Hematopoietic multipotent progenitor cell treated with erythropoietin and hydrocortisone succinate and interleukin-3 and kit ligand, for 8 days (in vitro differentiated cells): Measurements from ENCODE around the gene CGREF1.
A peak's percentile ranks its signal among the peaks of the same experiment; 100 is the strongest.
"Not testable (repeated sequence)": the region's sequence is repeated elsewhere in the genome, so short reads cannot be mapped to it uniquely, and the experiment has no call there.

Experiments
- DNase-seq: peaks from one replicate; pipeline ENCODE4 v3.0.0-alpha.2; 2015

The CGREF1 gene

GRCh38 chr2:27086090-27086723 lies 32.7 kb downstream of the CGREF1 start:
- DNase-seq: peak; percentile 92

DNA sequence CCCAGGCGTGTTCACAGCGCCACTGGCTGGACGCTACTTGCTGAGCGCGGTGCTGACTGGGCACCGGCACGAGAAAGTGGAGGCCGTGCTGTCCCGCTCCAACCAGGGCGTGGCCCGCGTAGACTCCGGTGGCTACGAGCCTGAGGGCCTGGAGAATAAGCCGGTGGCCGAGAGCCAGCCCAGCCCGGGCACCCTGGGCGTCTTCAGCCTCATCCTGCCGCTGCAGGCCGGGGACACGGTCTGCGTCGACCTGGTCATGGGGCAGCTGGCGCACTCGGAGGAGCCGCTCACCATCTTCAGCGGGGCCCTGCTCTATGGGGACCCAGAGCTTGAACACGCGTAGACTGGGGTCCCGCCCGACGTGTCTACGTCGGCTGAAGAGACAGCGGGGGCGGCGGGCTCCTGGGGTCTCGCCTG lies 33.2 kb downstream of the CGREF1 start:
- peak; percentile 74 for DNase-seq

DNA sequence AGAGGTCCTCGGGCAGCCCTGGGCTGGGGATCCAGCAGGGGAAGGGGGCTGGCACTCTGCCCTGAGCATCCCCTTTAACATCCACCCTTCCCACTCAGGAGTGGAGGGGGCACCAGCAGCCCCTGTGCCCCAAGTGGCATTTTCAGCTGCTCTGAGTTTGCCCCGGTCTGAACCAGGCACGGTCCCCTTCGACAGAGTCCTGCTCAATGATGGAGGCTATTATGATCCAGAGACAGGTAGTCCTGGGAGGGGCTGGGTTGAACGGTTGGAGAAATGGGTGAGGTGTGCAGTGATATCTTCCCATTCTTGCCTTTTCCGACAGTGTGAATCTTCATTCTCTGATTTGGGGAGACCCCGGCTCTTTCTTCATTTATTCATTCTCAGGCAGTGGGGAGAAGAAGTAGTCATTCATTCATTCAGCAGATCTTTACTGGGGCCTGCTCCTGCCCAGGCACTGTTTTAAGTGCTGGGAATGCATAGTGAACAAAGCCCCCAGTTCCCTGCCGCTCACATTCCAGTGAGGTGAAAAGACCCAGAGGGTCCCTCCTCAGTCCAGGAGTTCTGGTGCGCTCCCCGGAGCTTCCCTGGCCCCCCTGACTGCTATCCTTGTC lies 33.8 kb downstream of the CGREF1 start:
- DNase-seq: no peak

GRCh38 chr2:27084297-27085061 lies 34.4 kb downstream of the CGREF1 start:
- no peak for DNase-seq

DNA sequence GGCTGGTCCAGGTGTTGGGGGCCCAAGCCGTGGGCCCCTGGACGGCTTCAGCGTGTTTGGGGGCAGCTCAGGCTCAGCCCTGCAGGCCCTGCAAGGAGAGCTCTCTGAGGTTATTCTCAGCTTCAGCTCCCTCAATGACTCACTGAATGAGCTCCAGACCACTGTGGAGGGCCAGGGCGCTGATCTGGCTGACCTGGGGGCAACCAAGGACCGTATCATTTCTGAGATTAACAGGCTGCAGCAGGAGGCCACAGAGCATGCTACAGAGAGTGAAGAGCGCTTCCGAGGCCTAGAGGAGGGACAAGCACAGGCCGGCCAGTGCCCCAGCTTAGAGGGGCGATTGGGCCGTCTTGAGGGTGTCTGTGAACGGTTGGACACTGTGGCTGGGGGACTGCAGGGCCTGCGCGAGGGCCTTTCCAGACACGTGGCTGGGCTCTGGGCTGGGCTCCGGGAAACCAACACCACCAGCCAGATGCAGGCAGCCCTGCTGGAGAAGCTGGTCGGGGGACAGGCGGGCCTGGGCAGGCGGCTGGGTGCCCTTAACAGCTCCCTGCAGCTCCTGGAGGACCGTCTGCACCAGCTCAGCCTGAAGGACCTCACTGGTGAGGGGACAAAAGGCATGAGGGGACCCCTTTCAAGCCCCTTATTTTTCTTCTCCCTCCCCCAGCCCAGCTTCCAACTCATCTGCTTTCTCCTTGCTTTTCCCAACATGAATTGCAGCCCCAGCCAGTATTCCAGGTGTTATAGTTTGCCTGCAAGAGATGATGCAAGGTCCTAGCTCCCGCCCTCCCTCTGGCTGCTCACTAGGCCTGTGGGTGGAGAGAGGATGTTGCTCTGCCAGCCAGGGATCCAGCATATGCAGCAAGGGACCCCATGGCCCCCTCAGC lies 35.3 kb downstream of the CGREF1 start:
- DNase-seq: no peak

DNA sequence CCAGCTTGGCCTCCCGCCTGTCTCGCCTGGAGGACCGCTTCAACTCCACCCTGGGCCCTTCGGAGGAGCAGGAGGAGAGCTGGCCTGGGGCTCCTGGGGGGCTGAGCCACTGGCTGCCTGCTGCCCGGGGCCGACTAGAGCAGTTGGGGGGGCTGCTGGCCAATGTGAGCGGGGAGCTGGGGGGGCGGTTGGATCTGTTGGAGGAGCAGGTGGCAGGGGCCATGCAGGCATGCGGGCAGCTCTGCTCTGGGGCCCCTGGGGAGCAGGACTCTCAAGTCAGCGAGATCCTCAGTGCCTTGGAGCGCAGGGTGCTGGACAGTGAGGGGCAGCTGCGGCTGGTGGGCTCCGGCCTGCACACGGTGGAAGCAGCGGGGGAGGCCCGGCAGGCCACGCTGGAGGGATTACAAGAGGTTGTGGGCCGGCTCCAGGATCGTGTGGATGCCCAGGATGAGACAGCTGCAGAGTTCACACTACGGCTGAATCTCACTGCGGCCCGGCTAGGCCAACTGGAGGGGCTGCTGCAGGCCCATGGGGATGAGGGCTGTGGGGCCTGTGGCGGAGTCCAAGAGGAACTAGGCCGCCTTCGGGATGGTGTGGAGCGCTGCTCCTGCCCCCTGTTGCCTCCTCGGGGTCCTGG lies 36.0 kb downstream of the CGREF1 start:
- DNase-seq: no peak

GRCh38 chr2:27081984-27082772 lies 36.8 kb downstream of the CGREF1 start:
- DNase-seq: no peak

DNA sequence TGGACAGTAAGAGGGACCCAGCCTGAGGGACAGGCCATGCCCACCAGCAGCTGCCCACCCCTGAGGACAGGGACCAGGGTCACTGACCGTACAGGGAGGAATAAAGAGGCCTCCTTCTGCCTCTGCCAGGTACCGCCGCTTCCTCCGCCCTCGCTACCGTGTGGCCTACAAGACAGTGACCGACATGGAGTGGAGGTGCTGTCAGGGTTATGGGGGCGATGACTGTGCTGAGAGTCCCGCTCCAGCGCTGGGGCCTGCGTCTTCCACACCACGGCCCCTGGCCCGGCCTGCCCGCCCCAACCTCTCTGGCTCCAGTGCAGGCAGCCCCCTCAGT lies 38.4 kb downstream of the CGREF1 start:
- DNase-seq: no peak

GRCh38 chr2:27080140-27080469 lies 38.8 kb downstream of the CGREF1 start:
- no peak for DNase-seq

GRCh38 chr2:27079233-27080139 lies 39.4 kb downstream of the CGREF1 start:
- no peak for DNase-seq

GRCh38 chr2:27078267-27079194 lies 40.4 kb downstream of the CGREF1 start, which contains the start of gene EMILIN1:
TSS of gene EMILIN1 (plus strand) at chr2:27078615. CDS start at chr2:27079066, 451 bp downstream.
- DNase-seq: no peak

DNA sequence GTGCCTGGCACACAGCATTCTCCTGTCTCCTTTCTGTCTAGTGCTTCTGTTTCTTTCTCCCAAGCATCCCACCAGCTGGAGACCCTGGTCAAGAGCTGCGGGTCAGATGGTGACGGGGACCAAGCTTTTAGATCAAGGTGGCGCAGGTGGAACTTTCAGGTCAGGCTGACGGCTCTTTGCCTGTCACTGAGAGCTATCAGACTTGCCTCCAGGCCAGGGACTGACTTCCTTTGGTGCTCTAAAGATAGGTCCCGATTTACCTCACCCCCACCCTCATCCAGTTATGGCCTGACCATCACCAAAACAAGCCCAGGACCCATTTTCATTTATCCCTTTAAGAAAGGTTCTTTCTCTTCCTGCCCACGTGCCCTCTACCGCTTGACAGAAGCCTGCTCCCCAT lies 41.7 kb downstream of the CGREF1 start:
- DNase-seq: no peak

DNA sequence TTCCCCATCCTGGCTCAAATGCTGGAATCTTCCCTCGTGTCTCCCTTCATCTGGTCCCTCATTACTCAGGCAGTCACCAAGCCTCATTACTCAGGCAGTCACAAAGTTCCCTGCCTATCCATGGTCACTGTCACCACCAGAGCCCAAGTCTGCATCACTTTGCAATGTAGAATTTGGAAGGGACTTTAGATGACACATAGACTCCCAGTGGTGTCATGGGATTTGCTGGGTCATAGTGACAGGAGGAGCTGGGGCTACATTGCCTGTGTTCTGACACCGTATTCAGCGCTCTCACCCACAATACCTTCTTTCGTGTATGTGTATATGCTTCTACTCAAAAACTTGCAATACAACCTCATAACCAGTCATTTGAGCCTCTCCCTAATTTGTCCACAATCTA lies 42.6 kb downstream of the CGREF1 start:
- DNase-seq: no peak

- DNase-seq: not testable (repeated sequence)
These were observed 43.4 kb downstream of the CGREF1 start for GRCh38 chr2:27075566-27075871.

DNA sequence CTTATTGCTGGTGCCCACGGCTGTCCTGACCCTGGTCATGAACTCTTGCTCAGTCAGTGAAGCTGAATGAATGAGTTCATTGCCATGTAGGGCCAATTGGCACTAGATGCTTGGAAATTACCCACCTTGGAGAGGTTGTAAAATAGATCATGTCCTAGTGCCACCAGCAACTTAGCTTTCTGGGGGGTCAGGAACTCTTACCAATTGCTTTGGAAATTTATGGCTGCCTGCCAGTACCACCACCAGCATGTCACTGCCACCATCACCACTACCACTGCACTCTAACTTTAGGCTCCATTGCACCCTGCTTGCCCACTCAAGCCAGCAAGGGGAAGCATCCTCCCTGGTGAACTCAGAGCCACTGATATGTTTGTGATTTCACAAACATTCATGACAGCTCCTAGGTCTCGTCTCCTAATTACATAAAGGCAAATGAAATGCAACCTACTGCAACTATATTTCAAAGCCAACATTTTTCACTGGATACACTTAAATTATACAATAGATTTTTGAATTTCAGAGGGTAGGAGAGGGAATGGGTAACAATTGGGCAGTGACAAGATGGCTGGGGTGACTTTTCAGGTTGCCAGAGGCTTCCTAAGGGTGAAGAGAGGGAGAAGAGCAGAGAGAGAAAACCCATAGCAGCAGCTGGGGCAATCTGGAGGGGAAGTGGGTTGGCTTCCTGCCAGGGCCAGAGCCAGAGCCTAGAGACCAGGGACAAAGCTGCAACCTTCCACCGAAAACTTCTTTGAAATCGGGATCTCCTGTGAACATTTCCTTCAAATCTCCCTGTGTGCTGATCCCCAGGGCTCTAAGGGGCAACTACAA lies 44.0 kb downstream of the CGREF1 start:
- DNase-seq: peak; percentile 38

GRCh38 chr2:27073782-27074181 lies 45.1 kb downstream of the CGREF1 start:
- DNase-seq: no peak

- DNase-seq: no peak
These were observed 46.0 kb downstream of the CGREF1 start for GRCh38 chr2:27072920-27073319.

DNA sequence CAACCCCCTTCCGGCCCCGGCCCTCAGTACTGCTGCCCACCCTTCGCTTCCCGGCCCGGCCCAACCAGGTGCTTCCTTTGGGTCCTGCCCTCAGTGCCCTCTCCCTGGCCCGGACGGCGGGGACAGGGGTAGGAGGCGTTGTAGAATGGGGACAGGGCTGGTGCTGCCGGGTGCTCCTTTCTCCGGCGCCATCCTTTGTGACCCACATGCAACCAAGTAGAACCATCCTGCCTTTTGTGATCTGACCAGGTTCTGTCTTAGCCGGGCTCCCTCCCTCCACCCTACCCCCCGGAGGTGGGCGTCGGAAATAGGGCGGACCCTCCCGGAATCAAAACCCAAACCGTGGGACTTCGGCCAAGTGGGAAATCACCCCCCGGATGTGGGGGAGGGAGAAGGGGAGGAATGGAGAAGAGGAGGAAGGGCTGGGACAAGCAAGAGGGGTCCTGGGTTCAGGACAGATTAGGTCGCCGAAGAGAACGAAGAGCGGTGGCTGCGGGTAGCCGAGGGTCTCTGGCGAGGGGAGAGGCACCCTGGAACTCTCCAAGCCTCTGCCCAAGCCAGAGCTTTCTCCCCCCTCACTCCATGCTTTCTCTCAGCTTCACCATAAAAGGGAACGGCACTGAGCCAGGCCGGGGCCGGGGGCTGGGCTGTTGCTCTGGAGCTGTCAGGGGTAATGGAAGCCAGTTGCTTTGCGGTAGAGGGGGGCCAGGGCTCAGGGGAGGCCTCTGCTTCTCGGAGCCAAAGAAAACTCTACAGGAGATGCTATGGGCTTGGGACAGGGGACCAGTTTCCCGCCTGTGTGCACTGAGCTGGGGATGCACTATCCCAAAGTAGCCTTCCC lies 46.7 kb downstream of the CGREF1 start:
- DNase-seq: no peak
